Lung (tissue), 12 donors: ENCODE results near the gene SMURF1. TPM values are rescaled to one million over a fixed set of nuclear protein-coding genes. Genes with fewer than 3 reads are reported as not detected.

Source experiments
- ATAC-seq: fragments of 200-7000 bp; cut with Tn5 transposase; one replicate; pipeline ENCODE4 v1.9.1; 2020; ENCODE audit warnings: moderate number of reproducible peaks; ENCODE audit not compliant: insufficient read depth, low FRiP score
- DNase-seq, 3 donors: peaks; one replicate each; pipeline ENCODE4 v3.0.0-alpha.2; 2013 to 2017
- H3K27ac ChIP-seq, 2 donors: one replicate each; pipeline ENCODE4 v1.5.1; 2013; ENCODE audit warnings: mild to moderate bottlenecking in 2 of 2, moderate library complexity in 2 of 2, control low read depth in 1 of 2, inconsistent platforms in 1 of 2, low read depth in 1 of 2, low read length in 1 of 2
- H3K27me3 ChIP-seq, 3 donors: one replicate each; pipeline ENCODE4 v1.5.1; 2013; ENCODE audit warnings: low read length in 2 of 3; ENCODE audit not compliant: control insufficient read depth in 3 of 3, insufficient read depth in 3 of 3
- H3K36me3 ChIP-seq, 4 donors: one replicate each; pipeline ENCODE4 v1.5.1; 2013; ENCODE audit warnings: low read length in 4 of 4, mild to moderate bottlenecking in 1 of 4, moderate library complexity in 1 of 4; ENCODE audit not compliant: control insufficient read depth in 4 of 4, insufficient read depth in 4 of 4
- H3K4me1 ChIP-seq, 5 donors: one replicate each; pipeline ENCODE4 v1.5.1; 2013; ENCODE audit warnings: low read length in 5 of 5, mild to moderate bottlenecking in 2 of 5, moderate library complexity in 1 of 5; ENCODE audit not compliant: control insufficient read depth in 5 of 5, insufficient read depth in 5 of 5
- H3K4me3 ChIP-seq: one replicate; pipeline ENCODE4 v1.5.1; 2013; ENCODE audit warnings: mild to moderate bottlenecking, control low read depth, moderate library complexity
- H3K9ac ChIP-seq, 2 donors: one replicate each; pipeline ENCODE4 v1.5.1; 2013; ENCODE audit warnings: low read length in 2 of 2, control low read depth in 1 of 2; ENCODE audit not compliant: insufficient read depth in 1 of 2
- H3K9me3 ChIP-seq, 4 donors: one replicate each; pipeline ENCODE4 v1.5.1; 2013; ENCODE audit warnings: low read length in 3 of 4, mild to moderate bottlenecking in 1 of 4, moderate library complexity in 1 of 4; ENCODE audit not compliant: control insufficient read depth in 4 of 4, insufficient read depth in 3 of 4
- WGBS, 2 donors: extraction: QIAGEN DNeasy Blood & Tissue Kit; methylation state at CpG; one replicate each; pipeline ENCODE4 v1.1.7; 2013; 5-methylcytosine and 5-hydroxymethylcytosine counted together
- polyA plus RNA-seq, 2 donors: library from polyadenylated mRNA; stranded (reverse); fragments of 200-250 nt; gene quantifications; one replicate each; pipeline ENCODE4 v1.2.1, GENCODE V29; 2013
- total RNA-seq, 2 donors: library from RNA; depleted of rRNA in 1 of 2; stranded (reverse); fragments of >200 nt in 1 of 2; gene quantifications; one replicate each; pipeline ENCODE4 v1.2.1, GENCODE V29; 2014 to 2021
- TF ChIP-seq, protein P1 (sequence below): IDR thresholded peaks from 2 replicates; pipeline ENCODE4 v1.5.1; 2012; ENCODE audit warnings: mild to moderate bottlenecking; ENCODE audit errors: control extremely low read depth, extremely low read depth
- donor health status: control.
- donor health status: control.
- donor health status: Bipolar disorder and iron deficiency.
- donor health status: healthy.
- donor health status: DM: yes; HTN: yes; CAD: no.

The SMURF1 gene
- total and polyA plus RNA-seq, 4 donors: 9.0 to 36.4 (median 21.5) TPM

DNA sequence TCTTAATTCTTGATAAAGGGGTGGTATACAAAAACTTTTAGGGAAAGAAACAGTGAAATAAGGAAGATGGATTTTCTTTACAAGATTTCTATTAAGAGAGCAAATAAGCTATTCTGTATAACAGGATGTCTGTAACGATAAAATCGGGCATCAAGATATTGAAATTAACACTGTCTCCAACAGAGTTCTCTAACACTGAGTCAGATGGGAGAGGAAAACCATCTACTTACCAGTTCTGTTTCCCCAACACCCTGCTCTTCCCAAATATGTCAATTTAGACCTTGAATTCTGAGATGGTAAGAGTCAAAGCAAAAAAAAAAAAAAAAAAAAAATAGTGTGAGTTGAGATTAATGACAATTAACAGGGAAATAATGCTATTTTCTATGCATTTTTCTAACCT lies 23.0 kb downstream of the SMURF1 start:
- ATAC-seq (no peak), DNase-seq (no peak)
- peaks cover 0 to 24% (median 15%) of the 10 kb centered on the region in 5 donors for H3K4me1 ChIP-seq
- TF ChIP-seq, protein P1, sequence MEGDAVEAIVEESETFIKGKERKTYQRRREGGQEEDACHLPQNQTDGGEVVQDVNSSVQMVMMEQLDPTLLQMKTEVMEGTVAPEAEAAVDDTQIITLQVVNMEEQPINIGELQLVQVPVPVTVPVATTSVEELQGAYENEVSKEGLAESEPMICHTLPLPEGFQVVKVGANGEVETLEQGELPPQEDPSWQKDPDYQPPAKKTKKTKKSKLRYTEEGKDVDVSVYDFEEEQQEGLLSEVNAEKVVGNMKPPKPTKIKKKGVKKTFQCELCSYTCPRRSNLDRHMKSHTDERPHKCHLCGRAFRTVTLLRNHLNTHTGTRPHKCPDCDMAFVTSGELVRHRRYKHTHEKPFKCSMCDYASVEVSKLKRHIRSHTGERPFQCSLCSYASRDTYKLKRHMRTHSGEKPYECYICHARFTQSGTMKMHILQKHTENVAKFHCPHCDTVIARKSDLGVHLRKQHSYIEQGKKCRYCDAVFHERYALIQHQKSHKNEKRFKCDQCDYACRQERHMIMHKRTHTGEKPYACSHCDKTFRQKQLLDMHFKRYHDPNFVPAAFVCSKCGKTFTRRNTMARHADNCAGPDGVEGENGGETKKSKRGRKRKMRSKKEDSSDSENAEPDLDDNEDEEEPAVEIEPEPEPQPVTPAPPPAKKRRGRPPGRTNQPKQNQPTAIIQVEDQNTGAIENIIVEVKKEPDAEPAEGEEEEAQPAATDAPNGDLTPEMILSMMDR: no peak
- no peaks in the 10 kb centered on the region for H3K27me3 ChIP-seq
- 32 to 58% methylated on average over 2 of the region's 2 CpGs for WGBS, 2 donors
- H3K36me3 ChIP-seq: no peaks in the 10 kb centered on the region
- H3K9me3 ChIP-seq: peaks cover 0 to 3% (median 0%) of the 10 kb centered on the region in 4 donors
- H3K27ac ChIP-seq: no peak overlapping the region
- no peak overlapping the region for H3K4me3 ChIP-seq
- no peak overlapping the region for H3K9ac ChIP-seq

DNA sequence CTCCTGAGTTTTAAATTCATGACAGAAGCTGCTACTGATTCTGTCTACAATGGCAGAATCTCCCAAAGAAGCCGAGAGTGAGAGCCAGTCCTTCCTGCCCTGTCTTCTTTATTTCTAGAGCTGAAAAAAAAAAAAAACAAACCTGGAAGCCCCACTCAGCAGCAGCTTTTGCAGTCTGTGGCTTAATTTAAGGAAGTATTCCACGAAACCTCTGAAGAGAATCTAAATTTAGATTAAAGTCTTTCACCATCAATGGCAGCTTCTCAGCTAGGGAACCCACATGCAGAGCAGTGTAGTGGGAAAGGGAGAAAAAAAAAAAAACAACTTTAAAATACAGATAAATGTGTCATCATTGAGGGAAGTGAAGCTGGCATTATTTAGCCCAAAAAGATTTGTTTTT lies 23.4 kb downstream of the SMURF1 start:
- peaks cover 0 to 24% (median 15%) of the 10 kb centered on the region in 5 donors for H3K4me1 ChIP-seq
- DNase-seq: no peak
- peaks cover 0 to 3% (median 0%) of the 10 kb centered on the region in 4 donors for H3K9me3 ChIP-seq
- H3K4me3 ChIP-seq: no peak overlapping the region
- H3K27me3 ChIP-seq: no peaks in the 10 kb centered on the region
- WGBS, 2 donors: 15 to 26% methylated on average over 2 of the region's 2 CpGs
- no peak overlapping the region for H3K27ac ChIP-seq
- H3K9ac ChIP-seq: no peak overlapping the region
- no peaks in the 10 kb centered on the region for H3K36me3 ChIP-seq
- no peak for ATAC-seq
- TF ChIP-seq, protein P1: no peak

DNA sequence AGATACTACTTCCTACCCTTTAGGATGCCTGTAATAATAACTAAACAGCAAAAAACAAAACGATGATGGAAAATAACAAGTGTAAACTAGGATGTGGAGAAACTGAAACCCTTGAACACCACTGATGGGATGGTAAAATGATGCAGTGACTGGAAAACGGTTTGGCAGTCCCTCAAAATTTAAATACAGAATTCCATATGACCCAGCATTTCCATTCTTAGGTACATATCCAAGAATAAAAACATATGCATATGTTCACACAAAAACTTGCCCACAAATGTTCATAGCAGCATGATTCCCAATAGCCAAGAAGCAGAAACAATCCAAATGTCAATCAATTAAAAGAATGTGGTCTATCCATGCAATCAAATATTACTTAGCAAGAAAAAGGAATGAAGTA lies 25.8 kb downstream of the SMURF1 start:
- peaks cover 0 to 12% (median 6%) of the 10 kb centered on the region in 5 donors for H3K4me1 ChIP-seq
- TF ChIP-seq, protein P1: no peak
- peaks cover 0 to 7% (median 0%) of the 10 kb centered on the region in 4 donors for H3K9me3 ChIP-seq
- no peak overlapping the region for H3K4me3 ChIP-seq
- no peaks in the 10 kb centered on the region for H3K27me3 ChIP-seq
- no peak overlapping the region for H3K9ac ChIP-seq
- ATAC-seq (no peak), DNase-seq (no peak)
- no peak overlapping the region for H3K27ac ChIP-seq
- 73 to 89% methylated on average over 2 of the region's 2 CpGs for WGBS, 2 donors
- no peaks in the 10 kb centered on the region for H3K36me3 ChIP-seq

DNA sequence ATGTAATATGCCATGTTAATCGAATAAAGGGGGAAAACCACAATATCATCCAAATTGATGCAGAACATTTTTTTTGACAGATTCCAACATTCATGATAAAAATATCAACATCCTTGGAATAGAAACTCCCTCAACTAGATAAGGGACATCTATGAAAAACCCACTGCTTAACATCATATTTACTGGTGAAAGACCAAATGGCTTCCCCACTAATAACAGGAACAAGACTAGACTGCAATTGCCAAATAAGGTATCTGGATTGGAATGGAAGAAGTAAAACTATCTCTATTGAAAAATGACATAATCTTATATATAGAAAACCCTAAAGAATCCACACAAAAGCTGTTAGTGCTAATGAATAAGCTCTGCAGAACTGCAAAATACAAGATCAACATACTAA lies 27.8 kb downstream of the SMURF1 start:
- Histone ChIP-seq H3K27ac (no peak overlapping the region), H3K9ac (no peak overlapping the region), H3K4me3 (no peak overlapping the region), H3K9me3 (peaks cover 0 to 7% (median 0%) of the 10 kb centered on the region in 4 donors), H3K27me3 (no peaks in the 10 kb centered on the region), H3K4me1 (peaks cover 0 to 15% (median 1%) of the 10 kb centered on the region in 5 donors), H3K36me3 (no peaks in the 10 kb centered on the region)
- TF ChIP-seq, protein P1: no peak
- ATAC-seq (no peak), DNase-seq (no peak)
- WGBS, 2 donors: 87 to 94% methylated on average over 1 of the region's 1 CpG
